ENCODE measurements around the gene VARS2.

The VARS2 gene

DNA sequence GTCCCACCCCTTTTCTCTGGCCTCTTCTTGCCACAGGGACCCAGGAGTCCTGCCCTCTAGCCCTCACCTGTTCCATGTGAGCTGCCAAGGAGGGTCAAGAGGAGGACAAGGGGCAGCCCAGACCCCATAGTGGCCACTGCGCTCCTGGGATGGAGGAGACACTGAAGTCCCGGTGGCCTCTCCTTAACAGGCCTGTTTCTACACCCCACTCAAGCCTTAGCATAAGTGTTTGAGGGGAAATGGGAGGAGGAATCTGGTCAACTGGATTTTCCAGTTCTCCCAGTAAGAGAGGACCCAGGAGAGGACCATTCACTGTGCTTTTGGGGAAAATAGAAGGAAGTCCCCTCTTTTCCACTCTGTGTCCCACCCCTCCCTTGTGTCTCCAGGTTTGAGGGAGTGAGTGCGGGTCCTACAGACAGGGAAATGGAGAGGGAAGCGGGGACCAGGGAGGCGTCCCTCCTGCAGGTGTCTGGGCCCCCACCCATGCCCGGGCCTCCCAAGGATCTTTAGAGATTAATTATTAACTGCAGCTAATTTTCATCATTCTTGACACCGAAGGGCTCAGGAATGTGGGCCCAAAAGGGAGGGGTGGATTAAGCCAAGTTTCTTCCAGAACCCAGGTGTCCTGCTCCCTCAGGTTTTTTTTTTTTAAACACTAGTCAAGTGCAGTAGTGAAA lies 18.1 kb downstream of the VARS2 start, which contains the start of gene SFTA2:
TSS of gene SFTA2 (minus strand) at position 202 of the 677 bp plus-strand sequence. CDS start at position 128, 74 bp downstream.
- no peak for DNase-seq

DNA sequence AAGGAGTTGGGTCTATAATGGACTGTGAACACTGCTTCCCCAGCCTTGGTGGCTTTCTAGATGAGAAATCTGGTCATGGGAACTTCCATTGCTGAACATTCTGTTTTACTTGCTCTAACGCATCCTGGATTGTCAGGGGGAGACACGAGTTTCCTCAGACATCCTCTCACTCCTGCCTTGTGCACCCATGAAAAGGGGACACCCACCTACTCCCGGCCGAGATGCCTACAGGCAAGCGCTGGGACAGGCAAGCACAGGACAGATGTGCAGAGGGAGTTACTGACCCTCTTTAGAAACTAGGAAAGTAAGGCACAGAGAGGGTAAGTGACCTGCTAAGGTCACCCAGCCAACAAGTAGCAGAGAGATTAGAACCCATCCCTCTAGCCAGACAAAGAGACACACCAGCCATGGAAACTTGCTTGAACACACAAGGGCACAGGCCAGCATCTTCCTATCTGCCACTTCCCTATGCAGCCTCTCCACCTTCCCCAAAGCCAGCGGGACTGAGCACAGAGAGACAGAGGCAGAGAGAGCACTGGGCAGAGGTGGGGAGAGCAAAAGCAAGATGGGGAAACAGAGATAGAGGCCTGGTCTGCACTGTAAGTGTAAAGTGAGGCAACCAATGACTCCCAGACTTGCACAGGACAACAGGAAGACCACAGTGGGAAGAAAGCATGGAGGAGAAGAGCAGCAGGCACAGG lies 18.8 kb downstream of the VARS2 start:
- no peak for DNase-seq

DNA sequence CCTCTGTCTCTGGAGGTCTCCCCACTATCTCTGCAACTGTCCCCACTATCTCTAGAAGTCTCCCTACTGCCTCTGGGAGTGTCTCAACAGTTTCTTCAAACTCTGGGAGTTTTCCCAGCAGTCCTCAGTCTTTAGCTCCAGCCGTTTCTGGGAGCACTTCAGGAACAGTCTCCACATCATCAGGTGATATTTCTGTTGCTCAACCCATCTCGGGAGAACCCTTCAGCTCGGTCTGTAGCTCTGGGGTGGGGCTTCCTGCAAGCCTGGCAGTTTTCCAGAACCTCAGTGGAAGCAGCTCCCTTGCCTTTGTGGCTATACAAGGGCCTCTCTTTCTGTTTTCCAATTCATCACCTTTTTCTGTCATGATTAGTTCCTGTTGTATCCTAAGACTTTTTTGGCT lies 21.0 kb downstream of the VARS2 start:
- DNase-seq, result no peak

DNA sequence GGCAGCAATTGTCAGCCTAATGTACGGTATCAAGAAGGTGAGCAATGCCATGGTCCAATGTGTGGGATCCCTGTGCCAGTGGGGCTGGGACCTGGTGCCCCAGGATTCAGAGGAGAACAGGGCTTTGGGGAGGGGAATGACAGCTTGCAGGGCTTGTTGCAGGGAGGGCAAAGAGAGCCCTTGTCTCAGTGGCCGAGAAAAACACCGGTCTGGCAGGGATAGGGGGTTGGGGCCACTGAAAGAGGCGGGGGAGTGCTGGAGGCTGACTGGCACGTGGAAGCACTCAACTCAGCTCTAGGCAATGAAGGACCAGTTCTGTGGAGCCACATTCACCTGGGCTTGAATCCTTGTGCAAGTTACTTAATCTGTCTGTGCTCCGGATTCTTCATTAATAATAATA lies 23.2 kb downstream of the VARS2 start:
- no peak for DNase-seq

DNA sequence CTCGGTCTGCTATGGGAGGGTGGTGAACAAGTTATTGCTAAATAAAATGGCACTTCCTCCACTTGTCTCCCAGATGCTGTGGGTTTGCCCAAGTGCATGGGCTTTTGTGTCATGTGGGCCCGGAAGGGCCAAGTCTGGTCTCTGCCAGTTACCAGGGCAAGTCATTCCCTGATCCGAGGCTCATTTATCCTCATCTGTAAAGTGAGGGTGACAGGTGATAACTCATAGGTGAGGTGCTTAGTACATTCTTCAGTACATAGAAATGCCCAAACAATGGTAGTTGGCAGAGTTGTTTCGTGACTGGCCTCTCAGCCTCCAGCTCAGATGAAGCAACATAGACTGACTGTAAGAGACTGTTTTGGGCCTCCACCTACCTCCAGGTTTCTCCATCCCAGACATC lies 24.7 kb downstream of the VARS2 start:
- DNase-seq, result no peak

DNA sequence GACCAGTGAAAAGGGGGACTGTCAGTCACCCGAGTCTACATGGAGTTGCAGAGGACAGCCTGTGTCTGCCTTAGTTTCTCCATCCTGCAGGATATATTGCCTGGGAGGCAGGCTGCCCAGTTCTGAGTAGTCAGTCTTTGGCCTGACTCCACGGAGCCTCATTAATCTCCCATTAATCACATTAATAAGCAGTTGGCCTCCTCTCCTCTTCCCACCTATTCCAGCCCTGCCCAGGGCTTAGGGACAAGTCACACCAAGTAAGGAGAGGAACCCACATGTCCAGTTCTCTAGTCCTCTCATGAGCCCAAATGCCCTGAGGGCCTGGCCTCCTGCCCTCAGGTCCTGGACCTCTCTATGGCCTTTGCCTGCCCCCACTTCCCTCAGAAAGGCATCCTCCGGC lies 25.4 kb downstream of the VARS2 start:
- DNase-seq, result no peak

DNA sequence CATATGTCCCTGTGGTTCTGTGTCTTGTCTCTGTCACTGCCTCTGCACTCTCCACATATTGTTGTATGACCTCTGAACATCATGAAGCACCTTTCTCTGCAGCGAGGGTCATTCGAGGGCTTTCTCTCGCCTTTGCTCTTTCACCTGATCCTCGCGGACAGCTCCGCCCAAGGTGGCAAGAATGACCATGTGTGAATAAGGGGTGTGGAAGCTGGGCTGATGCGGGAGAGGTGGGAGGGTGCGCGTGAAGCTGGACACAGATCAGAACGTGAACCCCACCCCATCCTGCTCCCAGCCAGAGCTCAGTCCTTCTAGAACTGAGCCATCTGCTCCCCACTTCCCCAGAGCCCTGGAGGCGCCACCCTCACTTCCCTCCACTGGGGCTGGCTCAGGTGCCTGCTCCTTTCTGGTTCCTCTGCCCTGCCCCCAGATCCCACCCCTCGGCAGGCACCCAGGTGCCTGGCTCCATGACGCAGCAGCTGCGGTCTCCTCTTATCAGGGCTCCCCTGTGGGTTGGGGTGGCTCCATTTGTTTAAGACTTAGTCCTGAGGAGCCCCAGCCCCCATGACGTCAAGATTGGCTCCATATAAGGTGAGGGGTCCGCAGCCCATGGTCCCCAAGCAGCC lies 26.4 kb downstream of the VARS2 start, which contains the start of gene MUCL3:
TSS of gene MUCL3 (plus strand) at position 613 of the 626 bp plus-strand sequence. CDS start 27 bp downstream, outside the sequence.
- DNase-seq, result no peak

DNA sequence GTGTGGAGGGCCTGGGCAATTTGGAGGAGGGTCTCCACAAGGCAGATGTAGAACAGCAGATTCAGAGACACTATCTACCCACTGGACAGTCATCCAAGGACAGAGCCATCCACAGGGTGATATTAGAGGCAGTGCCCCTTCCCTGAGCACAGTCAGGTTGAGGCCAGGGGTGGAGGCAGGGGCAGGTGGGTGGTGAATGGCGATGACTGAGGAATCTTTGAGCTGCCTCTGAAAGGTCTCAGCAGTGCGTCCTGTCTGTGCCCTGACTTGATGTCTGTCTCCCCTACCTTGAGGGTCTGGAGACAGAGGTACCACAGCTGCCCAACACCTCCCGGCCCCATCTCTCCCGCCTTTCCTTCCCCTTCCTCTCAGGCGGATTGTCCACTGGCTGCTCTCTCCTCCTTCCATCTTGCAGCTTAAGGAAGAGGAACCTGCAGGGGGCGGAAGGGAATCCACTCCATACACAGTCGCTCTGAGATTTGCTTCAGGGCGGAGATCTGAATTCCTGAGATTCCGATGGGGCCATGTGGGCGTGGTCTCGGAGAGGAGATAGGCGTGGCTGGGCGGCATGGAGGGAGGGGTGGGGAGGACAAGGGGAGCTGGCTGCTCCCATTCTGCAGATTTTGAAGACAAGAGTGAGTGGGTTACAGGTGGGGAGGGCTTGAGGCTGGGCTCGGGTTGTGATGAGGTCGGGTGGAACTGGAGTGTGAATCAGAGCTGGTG lies 28.5 kb downstream of the VARS2 start:
- DNase-seq, result no peak

DNA sequence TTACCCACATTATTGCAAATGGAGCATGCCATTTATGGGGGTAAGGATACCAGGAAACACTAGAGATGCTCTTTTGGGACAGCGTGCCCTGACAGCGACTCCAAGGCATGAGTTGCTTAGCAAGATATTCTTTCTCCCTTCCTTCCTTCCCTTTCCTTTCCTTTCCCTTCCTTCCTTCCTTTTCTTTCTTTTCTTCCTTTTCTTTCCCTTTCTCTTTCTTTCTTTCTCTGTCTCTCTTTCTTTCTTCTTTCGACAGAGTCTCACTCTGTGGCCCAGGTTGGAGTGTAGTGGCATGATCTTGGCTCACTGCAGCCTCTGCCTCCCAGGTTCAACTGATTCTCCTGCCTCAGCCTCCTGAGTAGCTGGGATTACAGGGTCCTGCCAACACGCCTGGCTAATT lies 30.0 kb downstream of the VARS2 start:
- no peak for DNase-seq

DNA sequence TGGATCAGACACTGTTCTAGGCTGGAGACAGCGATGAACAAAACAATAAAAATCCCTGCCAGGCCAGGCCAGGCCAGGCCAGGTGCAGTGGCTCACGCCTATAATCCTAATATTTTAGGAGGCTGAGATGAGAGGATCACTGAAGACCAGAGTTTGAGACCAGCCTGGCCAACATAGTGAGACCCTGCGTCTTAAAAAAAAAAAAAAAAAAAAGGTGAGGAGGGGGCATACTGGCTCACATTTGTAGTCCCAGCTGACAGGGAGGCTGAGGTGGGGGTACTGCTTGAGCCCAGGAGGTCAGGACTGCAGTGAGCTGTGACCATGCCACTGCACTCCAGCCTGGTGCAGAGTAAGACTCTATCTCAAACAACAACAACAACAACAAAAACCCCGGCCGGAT lies 31.2 kb downstream of the VARS2 start:
- DNase-seq, result no peak

DNA sequence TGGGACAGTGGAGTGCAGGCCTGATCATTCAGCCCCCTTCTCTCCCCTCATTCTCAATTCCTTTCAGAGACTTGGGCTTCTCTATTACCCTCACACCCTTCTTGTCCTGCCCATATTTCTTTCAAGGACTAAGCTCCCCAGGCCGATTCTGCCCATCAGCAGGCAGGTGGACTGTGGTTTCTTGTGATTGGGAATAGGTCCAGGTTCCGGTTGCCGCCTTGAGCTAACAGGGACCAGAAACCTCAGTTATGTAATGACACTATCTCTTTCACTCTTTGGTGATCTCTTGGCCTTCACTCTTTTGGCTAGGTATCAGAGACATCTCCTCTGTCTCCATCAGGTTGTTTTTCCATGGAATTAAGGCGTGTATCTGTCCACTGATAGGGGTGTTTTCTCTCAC lies 33.2 kb downstream of the VARS2 start:
- no peak for DNase-seq

DNA sequence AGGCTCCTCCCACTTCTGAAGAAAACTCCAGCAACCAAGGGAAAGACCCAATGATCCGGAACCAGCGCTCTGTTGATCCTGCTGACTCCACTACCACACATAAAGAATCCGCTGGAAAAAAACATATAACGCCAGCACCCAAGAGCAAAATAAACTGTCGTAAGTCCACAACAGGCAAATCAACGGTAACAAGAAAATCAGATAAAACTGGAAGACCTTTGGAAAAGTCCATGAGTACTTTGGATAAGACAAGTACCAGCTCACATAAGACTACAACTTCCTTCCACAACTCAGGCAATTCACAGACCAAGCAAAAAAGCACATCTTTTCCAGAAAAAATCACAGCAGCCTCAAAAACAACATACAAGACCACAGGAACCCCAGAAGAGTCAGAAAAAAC lies 34.8 kb downstream of the VARS2 start:
- no peak for DNase-seq

DNA sequence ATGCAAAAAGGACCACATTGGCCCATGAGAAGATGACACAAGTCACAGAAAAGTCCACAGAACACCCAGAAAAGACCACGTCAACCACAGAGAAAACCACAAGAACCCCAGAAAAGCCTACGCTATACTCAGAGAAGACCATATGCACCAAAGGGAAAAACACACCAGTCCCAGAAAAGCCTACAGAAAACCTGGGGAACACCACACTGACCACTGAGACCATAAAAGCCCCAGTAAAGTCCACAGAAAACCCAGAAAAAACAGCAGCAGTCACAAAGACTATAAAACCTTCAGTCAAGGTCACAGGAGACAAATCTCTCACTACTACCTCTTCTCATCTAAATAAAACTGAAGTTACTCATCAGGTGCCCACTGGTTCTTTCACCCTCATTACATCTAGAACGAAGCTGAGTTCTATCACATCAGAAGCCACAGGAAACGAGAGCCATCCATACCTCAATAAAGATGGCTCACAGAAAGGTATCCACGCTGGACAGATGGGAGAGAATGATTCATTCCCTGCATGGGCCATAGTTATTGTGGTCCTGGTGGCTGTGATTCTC lies 38.0 kb downstream of the VARS2 start:
- no peak for DNase-seq

DNA sequence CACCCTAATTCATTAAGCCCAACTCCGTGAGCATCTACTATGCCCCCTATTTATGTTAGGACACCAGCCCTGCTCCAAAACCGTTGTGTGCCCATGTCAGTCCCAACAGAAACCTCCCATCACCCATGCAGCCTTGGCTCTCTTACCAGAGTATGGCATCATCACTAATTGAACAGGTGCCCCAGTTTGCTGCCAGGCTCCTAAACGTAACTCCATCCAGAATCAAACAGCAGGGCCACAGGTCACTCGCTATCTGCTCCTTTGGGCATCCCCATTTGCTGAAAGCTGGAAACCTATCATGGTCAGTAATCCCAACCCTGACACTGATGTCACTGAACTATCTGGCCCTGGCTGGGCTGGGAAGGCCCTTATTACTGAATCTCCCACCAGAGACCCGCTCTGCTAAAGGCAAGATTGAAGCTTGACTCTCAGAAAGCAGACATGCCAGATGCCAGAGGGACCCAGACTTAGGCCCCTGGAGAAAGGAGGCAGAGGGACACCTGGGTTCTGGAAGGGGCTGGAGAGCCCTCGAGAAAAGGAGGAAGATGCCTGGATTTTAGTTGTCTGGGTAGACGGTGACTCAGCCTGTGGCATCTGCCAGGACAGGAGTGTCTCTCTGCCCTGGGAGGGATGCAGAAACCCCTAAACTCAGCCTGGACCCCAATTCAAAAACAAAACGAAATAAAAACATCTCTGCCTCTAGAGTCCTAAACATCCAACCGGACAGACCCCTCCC lies 40.8 kb downstream of the VARS2 start:
- DNase-seq, result no peak

DNA sequence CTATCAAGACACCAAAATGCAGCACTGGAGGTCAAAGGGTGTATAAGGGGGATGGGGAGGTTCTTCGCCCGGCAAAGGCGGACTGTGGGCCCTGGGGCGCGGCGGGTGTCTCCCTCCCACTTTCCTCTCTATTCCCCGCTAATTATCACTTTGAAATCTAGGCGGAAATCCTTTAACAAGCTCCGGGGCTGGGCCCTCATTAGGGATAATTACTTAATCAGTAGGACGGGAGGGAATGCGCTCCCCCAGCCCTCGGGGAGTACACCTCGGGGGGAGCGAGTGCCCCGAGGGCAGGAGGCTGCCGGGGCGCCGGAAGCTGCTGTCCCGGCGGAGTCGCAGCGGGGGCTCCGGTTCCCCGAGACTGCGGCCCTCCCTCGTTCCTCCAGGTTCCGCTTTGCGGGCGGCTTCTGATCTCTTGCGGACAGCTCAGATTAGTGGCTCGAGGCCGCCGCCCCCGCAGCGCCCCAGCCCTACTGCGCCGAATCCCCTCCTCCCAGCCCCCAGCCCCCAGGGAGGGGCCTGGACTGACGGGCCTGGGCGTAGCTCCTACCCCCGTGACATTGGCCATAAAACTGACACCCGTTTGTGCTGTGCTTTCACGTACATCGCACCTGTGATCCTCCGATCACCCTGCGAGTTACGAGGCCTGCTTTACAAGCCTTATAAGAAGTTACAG lies 41.5 kb downstream of the VARS2 start:
- peak; percentile 92 for DNase-seq

DNA sequence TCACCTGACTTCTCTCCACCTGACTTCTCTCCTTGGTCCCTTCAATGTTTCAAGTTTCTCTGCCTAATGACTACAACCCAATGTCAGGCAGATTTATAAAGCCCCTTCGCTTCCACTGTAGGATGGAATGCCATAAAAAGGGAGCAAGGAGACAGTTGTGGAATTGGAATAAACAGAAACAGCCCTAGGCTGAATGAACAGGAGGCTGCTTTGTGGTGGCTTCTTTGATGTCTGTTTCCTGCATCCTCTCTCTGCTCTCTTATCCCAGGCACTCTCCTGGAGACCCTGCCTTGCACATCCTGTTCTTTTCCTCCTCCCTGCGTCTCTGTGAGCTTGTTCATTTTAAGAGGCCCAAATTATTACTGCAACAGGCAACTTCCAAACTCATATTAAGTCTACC lies 43.7 kb downstream of the VARS2 start:
- no peak for DNase-seq

DNA sequence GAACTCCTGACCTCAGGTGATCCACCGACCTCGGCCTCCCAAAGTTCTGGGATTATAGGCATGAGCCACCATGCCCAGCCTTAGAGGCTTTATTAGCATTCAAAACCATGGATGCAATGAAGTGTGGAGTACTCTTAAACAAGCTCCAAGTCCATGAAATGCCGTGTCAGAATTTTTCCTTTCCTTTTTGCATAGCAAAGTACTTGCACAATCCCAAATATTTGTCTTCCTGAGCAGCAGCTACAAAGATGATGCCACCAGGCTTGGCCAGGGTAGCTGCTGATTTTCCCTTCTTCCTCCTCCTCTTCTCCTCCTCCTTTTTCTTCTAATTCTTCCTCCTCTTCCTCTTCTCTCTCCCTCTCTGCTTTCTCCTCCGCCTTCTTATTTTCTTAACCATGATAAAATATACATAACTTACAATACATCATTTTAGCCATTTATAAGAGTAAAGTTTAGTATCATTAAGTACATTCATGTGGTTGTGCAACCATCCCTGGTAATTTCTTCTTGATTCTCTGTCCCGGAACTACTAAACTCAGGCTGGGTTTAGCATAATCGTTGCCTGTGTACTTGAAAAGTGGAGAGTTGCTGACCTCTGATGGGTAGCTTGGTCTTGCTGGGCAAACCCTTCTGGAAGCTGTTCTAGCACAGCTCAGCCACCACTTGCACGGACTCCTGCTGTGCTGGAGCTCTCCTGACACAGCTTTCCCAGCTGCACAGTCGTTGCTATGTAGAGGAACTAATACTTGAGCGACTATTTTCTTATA lies 47.1 kb downstream of the VARS2 start:
- DNase-seq, result no peak

DNA sequence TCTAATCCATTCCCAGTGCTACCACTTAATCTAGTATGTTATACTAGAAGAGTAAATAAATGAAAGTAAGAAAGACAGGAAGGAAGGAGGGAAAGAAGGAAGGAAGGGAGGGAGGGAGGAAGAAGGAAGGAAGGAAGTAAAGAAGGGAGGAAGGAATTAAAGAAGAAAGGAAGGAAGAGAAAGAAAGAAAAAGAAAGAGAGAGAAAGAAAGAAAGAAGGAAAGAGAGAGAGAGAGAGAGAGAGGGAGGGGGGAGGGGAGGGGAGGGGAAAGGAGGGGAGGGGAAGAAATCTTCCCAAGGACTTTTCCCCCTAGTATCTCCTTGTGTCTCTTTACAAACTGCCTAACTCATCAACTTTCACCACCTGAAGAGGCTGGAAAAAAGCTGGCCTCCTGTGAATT lies 48.7 kb downstream of the VARS2 start:
- DNase-seq, result no peak

DNA sequence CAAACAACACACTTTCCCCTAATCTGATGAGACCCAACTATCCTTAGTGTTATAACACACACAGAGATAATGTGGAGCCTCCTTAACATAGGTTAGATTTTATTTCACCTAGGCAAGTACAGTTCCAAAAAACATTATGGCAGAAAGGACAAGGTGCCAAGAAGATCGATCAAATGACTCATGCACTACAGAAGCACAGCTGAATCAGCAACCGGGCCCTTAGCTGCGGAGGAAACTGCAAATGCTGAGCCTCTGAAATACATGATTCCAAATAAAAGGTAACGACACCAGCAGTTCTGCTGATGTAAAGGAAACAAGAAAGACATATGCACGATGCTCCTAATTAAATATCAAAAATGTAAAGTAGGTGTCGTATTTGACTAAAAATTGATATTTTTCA lies 49.6 kb downstream of the VARS2 start:
- no peak for DNase-seq

DNA sequence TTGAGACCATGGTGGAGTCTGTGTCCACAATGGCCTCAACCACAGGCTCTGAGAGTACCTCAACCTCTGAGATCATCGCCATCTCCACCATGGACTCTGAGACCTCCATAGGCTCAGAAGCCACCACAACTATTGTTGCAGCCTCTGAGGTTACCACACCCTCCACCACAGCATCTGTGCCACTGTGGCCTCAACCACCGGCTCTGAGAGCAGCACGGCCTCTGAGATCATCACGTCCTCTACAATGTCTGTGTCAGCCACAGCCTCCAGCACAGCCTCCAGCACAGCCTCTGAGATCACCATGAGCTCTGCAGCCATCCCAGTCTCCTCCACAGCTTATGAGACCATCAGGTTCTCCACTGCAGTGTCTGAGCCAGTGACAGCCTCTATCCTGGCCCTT lies 50.0 kb downstream of the VARS2 start:
- no peak for DNase-seq

DNA sequence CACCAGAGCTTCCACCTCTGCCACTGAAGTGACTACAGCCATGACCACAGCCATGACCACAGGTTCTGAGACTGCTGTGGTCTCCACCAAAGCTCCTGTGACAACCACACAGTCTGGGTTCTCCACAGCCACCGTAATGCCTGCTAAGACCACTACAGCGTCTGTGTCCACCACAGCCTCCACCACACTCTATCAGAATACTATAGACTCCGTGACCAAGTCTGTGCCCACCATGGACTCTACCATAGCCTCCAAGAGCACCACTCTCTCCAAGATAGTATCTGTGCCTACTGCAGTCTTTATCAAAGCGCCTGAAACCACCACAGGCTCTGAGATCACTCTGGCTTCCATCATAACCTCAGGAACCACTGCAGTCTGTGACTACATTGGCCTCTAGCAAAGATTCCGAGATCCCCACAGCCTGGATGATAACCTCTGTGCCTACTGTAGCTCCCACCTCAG lies 51.1 kb downstream of the VARS2 start:
- no peak for DNase-seq
